Right forelimb (tissue), 1 donor: ENCODE measurements around the gene RGPD8.
"Not testable (repeated sequence)": the region's sequence is repeated elsewhere in the genome, so short reads cannot be mapped to it uniquely, and the experiment has no call there.

Experiments
- DNase-seq: peaks from one replicate; pipeline ENCODE4 v3.0.0-alpha.2; 2018

RGPD8 gene

GRCh38 chr2:112434890-112435715 is 1.7 kb upstream of the RGPD8 start:
- not testable (repeated sequence) for DNase-seq

GRCh38 chr2:112433932-112434730 is 686 bp upstream of the RGPD8 start:
- DNase-seq, result no peak

- DNase-seq, result not testable (repeated sequence)
Measured at GRCh38 chr2:112432735-112433479, 538 bp downstream of the RGPD8 start.

DNA sequence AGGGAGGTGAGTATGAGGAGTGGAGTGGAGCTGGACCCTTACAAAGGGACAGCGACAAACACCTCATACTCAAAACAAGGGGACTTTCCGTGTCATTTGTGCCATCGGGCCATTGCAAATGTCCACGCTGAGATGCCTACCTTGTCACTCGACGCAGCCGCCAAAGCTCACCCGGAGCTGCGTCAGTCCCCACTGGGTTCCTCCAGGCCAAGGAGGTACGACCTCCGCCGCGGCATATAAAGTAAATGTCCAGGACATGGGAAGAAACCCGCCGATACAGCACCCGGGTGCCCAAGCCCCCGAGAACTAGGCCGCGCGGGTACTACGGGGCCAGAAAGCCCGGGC is 1.1 kb downstream of the RGPD8 start:
- not testable (repeated sequence) for DNase-seq

DNA sequence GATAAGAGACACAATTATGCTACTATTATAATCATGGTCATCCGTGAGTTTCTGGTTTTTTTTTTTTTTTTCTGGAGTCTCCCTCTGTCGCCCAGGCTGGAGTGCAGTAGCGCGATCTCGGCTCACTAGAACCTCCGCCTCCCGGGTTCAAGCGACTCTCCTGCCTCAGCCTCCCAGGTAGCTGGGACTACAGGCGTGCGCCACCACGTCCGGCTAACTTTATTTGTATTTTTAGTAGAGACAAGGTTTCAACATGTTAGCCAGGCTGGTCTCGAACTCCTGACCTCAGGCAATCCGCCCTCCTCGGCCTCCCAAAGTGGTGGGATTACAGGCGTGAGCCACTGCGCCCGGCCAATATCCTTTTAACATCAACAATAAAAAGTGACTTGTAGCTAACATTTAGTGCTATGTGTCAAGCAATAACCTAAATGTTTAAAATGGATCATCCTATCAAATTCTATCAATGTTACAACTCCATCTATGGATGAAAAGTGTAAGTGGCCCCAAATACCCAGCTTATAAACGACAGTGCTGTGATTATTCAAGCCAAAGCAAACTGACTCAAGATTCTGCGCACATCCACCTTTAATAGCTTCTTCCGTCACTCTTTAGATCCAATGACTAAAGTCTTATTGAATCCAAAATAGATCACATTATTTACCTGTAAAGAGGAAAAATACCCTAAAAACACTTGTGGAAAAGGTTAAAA is 1.7 kb downstream of the RGPD8 start:
- DNase-seq, result not testable (repeated sequence)

GRCh38 chr2:112424553-112424952 is 8.9 kb downstream of the RGPD8 start:
- not testable (repeated sequence) for DNase-seq

DNA sequence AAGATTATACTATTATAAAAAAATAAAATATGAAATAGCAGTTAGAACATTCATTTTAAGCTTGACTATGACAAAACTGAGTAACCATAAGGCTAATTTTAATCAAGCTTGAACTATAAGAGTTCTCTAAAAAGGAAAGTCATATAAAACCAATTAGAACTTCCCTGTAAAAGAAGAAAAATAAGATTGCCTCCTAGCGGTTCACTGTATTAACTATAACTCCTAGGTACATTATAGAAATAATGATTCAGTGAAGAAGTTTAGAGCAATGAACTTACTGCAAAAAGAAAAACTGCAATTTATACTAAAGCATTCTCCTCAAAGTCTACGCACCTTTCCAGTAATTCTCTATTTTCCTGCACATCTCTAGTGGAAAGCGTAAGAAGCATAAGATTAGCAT is 16.6 kb downstream of the RGPD8 start:
- not testable (repeated sequence) for DNase-seq

- not testable (repeated sequence) for DNase-seq
Measured at GRCh38 chr2:112360055-112360454, 73.4 kb downstream of the RGPD8 start.

DNA sequence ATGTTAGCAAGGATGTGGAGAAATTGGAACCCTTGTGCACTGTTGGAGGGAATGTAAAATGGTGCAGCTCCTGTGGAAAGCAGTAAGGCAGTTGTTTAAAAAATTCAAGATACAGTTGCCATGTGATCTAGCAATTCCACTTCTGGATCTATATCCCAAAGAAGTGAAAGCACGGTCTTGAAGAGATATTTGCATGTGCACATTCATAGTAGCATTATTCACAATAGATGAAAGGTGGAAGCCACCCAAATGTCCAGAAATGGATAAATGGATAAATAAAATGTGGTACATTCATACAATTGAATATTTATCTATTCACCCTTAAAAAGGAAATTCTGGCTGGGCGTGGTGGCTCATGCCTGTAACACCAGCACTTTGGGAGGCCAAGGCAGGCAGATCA is 79.1 kb downstream of the RGPD8 start:
- not testable (repeated sequence) for DNase-seq

DNA sequence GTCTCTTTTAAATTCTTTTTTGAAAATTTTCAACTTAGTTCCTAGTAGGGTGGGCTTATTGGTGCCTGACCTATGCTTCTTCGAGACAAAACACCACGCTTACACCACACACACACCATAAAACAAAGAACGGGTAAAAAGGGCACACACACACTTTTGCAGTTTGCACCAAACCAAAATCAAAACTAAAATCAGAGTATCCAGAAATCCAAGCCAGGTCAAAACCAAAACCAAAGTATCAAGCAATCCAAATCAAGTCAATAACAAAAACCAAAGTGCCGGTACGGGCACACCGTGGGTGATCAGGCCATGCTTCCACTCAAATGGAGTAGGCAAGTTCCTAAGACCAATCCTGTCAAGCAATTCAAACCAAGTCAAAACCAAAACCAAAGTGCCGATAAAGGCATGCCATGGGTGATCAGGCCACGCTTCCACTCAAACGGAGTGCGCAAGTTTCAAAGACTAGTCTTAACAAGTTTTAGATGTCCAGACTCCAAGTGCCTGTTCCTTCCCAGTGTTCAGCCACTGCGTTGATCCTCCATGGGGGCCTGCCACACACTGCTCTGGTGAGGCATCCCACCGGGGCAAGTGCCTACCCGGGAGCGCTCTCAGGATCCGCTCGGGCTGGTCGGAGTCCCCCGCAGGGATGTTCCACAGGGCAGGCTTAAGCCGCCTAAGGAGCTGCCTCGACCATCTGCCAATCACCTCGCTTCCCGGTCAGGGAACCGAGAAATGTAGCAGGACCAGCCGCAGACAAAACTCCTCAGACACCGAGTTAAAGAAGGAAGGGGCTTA is 80.4 kb downstream of the RGPD8 start:
- DNase-seq, result not testable (repeated sequence)

DNA sequence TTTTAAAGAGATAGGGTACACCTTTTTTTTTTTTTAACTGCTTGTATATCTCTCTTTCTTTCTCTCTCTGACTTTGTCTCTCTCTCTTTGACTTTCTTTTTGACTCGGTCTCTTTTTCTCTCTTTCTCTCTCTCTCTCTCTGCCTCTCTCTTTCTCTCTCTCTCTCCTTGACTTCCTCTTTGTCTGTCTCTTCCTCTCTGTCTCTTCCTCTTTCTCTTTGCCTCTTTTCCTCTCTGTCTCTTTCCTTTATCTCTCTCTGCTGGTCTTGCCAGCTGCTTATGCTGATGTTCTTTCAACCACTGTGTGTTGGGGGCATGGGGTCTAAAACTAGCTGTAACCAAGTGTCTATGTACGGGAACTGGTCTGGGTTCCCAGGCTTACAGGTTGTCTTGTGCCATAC is 81.2 kb downstream of the RGPD8 start:
- DNase-seq, result not testable (repeated sequence)

DNA sequence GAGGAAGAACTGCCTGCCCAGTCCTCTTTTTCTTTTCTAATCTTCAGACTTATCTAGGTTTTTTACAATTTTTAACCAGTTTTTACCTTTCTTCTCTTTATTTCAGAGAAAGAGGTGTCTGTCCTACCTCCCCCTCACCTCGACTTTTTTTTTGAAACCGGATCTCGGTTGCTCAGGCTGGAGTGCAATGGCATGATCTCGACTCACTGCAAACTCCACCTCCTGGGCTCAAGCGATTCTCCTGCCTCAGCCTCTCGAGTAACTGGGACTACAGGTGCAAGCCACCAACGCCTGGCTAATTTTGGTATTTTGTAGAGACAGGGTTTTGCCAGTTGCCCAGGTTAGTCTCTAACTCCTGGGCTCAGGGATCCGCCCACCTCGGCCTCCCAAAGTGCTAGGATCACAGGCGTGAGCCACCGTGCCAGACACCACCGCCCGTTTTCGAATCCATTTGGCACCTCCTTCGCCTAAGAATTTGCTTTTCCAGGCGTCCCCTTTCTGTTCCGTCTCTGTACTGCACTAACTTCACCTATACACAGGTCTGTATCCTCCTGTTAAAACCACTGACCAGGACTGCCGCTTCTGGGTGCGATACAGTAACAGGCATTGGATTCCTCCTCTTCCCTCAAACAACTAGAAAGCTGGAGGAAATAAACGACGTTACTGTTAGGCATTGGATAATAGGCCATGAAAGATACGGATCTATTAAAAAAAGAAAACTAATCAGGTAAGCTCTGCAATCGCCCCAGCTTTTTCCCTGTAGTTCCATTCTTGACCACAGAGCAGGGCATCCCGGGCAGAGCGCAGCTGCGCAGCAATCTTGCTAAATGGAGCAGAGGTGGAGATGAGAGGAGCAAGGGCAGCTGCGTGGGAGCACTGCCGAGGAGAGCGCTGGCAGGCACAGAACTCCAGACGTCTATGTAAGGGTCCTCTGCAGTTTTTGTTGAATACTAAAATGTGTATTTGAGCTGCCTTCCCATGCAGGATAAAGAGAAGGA is 88.1 kb downstream of the RGPD8 start:
- DNase-seq, result no peak

DNA sequence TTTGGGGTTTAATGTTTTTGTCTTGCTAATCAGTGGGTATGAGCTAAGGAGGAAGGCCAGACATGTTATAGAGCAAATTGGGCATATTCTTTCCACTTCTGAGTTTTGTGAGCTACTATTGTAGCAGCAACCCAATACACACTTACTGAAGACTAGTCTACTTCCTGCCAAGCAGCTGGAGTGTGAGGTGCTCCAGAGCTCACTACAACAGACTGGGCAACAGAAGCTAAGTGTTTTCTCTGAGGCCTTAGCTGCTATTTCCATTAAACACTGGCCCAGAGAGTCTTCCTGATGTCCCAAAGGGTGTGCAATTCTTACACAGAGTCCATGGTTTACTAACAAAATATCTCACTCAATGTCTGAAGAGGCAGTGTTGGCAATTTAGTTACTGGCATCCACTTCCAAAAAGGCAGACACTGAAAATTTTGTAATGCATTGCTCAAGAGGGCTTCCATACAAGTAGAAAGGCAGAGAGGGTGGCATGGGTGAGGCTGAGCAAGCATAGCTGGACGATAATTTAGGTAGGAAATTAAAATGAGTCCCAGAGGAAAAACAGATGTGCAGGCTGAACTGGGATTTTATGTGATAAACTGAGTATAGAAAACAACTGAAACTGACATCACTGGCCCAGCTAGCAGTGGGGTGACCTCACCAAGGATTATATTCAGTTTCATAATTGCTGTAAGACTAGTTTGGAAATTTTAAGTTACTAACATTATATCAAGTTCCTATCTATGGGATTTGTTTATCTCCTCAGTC is 89.4 kb downstream of the RGPD8 start:
- DNase-seq, result no peak

GRCh38 chr2:112342067-112342550 is 91.3 kb downstream of the RGPD8 start:
- no peak for DNase-seq

GRCh38 chr2:112340475-112341267 is 92.8 kb downstream of the RGPD8 start:
- DNase-seq, result no peak

DNA sequence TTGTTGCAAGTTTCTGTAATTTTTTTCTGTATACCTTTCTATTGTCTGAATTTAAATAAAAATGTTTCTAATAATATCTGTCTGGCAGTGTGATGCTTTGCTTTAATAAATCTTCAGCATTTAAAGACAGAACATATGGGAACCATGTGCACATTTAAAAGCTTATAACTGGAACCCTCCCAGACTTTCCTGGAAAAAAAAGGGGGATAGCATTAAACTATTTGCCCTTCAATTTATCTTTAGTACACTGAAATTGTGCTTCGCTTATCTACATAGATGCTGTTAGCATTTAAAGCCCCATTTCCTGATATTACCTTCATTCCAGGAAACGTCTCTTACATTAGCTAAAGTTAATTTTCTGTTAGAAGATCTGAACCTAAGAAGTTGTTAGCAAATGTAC is 93.5 kb downstream of the RGPD8 start:
- no peak for DNase-seq

DNA sequence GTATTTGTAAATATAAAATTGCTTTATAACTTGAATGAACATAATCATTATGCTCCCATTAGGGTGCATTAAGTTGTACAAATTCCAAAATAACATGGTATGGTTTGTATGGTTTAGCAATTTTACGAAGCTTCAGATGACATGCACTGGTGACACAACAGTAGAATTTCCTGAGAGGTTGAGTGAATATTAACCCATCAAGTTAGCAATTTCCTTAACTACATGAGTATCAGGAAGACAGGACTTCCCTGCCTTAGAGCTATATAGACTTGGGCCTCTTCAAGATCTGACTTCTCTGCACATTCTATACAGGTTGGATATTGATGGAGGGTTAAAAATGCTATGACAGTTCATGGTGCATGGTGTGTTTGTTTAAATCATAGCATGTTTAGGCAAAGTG is 97.8 kb downstream of the RGPD8 start:
- DNase-seq, result no peak

DNA sequence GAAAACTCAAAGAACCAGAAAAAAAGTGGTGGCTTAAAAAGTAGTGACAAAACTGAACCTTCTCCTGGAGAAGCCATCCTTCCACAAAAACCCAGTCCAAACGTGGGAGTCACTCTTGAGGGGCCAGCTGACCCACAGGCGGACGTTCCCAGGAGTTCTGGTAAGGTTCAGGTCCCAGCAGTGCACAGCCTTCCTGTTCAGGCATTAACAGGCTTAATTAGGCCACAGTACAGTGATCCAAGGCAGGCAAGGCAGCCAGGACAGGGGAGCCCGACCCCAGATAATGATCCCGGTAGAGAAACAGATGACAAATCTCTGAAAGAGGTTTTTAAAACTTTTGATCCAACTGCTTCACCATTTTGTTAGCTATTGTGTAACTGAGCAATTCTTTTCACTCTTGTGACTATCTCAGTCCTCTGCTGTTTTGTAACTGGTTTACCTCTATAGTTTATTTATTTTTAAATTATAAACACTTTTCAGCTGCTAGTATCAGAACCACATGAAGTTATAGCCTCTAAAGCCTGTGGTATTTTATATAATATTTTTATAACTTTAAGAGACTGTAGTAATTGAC is 101.2 kb downstream of the RGPD8 start:
- DNase-seq, result no peak
